Stimulated activated CD4-positive, alpha-beta T cell treated with anti-CD3 and anti-CD28 coated beads, Interleukin-1b, Interleukin-23, amount 100 ng/mL, for 1 hour (primary cell): ENCODE data around the gene SOX12.

Experiments used
- DNase-seq, 2 donors: peaks; one replicate each; pipeline ENCODE4 v3.0.0-alpha.2; 2020; ENCODE audit warnings: low read depth in 2 of 2

Gene SOX12

DNA sequence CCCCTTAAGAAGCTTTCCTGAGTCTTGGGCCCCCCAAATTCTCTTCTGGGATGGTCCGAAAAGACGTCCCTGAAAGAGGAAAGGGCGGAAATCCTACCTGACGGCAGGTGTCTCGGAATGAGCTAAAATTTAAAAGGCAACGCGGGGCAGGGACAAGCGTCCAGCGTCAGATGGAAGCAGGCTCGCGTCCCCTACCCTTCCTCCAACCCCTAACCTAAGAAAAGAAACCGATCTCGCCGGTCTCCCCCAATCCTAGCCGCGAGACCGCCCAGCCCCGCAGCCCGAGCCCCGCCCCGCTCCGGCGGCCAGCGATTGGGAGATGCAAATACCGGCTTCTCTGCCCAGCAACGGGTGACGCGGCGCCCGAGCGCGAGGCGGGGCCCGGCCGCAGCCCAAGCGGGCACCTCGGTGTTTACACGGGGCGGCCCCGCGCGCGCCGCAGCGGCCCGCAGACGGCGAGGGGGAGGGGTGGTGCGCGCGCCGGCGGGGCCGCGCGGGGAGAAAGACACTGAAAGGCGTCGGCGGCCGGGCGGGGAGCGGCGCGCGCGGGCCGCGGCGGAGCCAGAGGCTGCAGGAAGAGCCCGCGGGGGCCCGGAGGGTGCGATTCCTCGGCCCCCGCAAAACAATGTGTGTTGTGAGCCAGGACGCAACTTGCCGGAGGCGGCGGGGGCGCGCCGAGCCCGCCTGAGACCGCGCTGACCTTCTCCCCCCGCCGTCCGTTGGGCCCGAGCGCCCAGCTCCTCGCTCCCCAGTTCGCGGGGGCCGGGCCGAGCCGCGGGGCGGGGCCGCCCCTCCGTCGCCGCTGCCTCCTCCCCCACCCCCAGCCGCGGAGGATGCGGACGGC is at the start of gene SOX12:
Gene SOX12, plus strand, starts transcription at position 508 of the 844 bp plus-strand sequence. CDS start 373 bp downstream, outside the sequence.
- DNase-seq, result peak; percentile 87 to 98

DNA sequence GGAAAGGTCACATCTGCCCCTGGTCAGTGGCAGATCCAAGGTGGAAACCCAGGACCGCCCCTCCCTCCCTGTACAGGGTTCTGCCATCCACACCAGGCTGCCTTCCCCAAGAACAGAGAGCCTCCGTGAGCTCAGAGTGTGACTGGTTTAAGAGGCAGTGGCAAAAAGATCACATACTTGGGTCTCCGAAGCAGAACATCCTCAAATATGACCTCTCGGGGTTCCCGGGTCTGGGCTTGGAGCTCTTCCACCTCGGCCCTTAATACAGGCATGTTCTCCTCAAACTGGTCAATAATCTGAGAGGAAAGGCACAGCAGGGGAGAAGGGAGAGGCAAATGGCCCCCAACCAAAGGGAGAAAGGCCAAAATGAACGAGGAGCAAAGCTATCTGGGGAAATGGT is 49.6 kb upstream of the SOX12 start:
- DNase-seq, result no peak

GRCh38 chr20:276620-277495 is 48.5 kb upstream of the SOX12 start:
- DNase-seq, result no peak

- no peak for DNase-seq
Observed at GRCh38 chr20:277496-277781, 47.9 kb upstream of the SOX12 start.

DNA sequence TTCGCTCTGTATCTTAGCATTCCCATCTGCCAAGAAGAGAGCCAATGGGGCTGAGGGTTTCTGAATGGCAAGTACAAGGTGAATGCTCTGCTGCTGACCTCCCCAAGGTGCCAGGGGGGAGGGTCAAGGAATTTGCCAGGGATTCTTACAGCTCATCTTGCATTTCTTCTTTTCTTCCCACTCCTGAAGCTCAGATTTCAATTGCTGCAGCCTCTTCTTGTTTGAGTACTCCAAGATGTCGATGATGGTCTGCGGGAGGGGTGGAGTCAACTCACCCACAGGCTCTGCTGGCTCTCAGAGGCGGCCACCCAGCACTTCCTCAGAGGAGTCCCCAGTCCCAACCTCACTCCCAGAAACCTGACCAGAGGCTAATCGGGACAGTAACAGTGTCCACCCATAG is 47.2 kb upstream of the SOX12 start:
- DNase-seq, result no peak

GRCh38 chr20:278607-279571 is 46.5 kb upstream of the SOX12 start:
- no peak for DNase-seq

DNA sequence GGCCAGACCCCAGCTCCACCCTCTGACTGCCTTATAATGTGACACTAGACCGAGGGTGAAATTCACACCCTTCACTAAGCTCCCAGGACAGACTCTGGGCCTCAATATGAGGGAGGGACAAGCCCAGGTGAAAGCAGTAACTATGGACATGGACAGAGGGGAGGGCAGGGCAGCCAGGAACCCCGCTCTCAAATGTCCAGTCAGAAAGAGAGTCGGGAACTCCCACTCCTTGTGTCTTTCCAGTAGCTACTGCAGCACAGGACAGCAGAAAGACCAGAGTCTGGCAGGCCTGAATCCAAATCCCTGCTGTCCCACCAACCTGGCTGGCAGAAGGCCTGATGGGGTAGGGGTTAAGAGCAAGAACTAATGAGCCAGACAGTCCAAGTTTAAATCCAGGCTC is 41.2 kb upstream of the SOX12 start:
- DNase-seq, result no peak

GRCh38 chr20:286508-286907 is 38.8 kb upstream of the SOX12 start:
- DNase-seq, result no peak

DNA sequence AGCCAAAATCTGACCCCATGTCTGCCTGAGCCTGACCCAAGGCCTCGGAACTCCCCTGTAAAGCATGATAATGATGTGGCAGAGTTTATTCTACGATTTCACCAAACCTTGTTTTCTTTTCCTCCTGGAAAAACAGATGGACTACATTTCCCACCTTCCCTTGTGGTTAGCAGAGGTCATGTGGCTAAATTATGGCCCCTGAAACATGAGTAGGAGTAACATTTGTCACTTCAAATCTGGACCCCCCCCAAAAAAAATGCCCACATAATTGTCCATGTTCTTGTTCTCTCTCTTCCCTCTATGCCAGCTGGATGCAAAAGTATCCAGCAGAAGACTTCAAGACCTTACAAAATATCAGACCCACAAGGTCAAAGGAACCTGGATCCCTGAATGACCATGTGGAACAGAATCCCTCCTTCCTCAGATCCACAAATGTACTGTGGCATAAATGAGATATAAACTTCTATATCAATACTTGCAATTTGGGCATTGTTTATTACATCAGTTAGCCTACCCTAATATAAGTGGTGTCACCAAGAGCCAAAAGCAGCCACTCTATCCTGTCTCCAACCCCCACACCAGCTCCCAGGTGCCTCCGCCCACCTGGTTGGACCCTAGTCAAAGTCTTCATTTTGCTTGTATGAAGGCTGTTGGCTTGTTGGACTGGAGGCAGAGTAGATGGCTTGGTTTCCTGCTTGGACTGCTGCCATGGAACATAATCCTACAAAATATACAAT is 36.2 kb upstream of the SOX12 start:
- no peak for DNase-seq

- DNase-seq, result no peak
Observed at GRCh38 chr20:289693-290083, 35.7 kb upstream of the SOX12 start.

GRCh38 chr20:290084-290831 is 35.1 kb upstream of the SOX12 start, which contains the start of gene C20orf96:
Gene C20orf96, minus strand, starts transcription at chr20:290750. Its CDS starts 140 bp downstream, at chr20:290610.
- DNase-seq, result peak; percentile 58 to 73

GRCh38 chr20:294602-295001 is 30.8 kb upstream of the SOX12 start:
- no peak for DNase-seq

DNA sequence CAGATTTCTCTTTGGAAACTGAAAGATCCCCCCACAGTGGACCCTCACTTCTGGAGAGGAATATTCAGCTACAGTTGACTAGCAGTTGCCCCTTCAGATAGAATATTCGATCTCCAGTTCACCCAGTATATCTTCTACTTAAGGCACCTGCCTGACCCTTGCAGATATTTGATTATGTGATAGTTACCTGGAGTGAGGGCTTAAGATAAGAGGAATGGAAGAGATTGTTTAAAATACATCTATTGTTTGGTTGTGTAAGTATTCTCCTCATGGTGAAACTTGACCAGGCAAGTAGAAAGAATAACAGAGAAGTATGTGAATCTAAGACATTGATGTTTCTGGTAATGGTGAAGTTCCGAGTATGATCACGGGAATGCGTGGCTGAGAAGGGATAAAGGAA is 29.5 kb upstream of the SOX12 start:
- DNase-seq, result no peak

DNA sequence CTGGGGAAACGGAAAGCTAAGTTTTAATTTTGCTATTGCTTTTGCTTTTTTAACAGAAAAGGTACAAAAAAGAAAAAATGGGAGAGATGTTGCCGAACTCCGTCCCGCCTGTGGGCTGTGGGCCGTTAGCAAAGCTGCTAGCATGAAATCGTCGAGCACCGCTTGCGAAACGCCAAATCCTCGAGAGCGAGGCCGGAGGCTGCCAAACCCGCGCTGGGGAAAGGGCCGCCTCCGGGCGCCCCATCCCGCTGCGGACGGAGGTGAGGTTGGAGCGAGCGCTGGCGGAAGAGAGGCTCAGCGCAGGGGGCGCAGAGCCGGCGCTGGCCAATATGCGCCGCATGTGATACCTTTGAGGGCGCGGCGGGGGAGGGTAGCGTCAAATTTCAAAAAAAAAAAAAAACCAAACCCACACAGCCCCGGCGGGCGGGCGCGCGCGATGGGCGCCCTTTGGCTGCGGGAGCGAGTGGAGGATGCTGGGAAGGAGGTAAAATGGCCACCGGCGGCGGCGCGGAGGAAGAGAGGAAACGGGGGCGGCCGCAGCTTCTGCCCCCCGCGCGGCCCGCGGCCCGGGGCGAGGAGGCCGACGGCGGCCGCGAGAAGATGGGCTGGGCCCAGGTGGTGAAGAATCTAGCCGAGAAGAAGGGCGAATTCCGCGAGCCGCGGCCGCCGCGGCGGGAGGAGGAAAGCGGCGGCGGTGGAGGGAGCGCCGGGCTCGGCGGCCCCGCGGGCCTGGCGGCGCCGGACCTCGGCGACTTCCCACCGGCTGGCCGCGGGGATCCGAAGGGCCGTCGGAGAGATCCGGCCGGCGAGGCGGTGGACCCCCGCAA is 28.0 kb upstream of the SOX12 start, which contains the start of gene ZCCHC3:
Gene ZCCHC3, plus strand, starts transcription at position 473 of the 827 bp plus-strand sequence. Its CDS starts 17 bp downstream, at position 490.
- DNase-seq, result peak; percentile 64

GRCh38 chr20:297925-298775 is 27.2 kb upstream of the SOX12 start:
- peak in 1 of 2 donors; percentile 3 for DNase-seq

DNA sequence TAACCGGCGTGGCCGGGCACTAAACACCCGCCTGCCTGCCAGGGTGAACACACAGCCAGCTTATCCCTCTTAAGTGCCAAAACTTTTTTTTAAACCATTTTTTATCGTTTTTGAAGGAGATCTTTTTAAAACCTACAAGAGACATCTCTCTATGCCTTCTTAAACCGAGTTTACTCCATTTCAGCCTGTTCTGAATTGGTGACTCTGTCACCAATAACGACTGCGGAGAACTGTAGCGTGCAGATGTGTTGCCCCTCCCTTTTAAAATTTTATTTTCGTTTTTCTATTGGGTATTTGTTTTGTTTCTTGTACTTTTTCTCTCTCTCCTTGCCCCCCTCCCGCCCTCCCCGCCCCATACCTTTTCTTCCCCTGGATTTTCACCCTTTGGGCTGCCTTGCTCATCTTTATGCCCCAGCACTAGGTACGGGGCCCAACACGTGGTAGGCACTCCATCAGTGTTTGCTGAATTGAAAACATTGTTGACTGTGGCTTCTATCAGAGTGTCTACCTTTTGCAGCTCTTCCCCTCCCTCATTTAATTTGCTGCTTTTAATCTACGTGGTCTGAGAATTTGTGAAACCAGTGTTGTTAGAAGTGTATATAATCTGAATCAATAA is 26.5 kb upstream of the SOX12 start:
- DNase-seq, result no peak

GRCh38 chr20:300345-300990 is 24.9 kb upstream of the SOX12 start:
- no peak for DNase-seq
